B cell (primary cell): Measurements from ENCODE around the gene EFL1.

Experiments used
- CTCF ChIP-seq: fragments of 200-600 bp; IDR thresholded peaks from one replicate; pipeline ENCODE4 v1.8.0; 2022; ENCODE audit warnings: antibody characterized with exemption, mild to moderate bottlenecking
- EZH2 ChIP-seq: IDR thresholded peaks from 2 replicates; pipeline ENCODE4 v1.6.1; 2012; ENCODE audit warnings: borderline replicate concordance, low read depth, mild to moderate bottlenecking, moderate library complexity, low read length; ENCODE audit not compliant: insufficient read depth, poor library complexity, severe bottlenecking

DNA sequence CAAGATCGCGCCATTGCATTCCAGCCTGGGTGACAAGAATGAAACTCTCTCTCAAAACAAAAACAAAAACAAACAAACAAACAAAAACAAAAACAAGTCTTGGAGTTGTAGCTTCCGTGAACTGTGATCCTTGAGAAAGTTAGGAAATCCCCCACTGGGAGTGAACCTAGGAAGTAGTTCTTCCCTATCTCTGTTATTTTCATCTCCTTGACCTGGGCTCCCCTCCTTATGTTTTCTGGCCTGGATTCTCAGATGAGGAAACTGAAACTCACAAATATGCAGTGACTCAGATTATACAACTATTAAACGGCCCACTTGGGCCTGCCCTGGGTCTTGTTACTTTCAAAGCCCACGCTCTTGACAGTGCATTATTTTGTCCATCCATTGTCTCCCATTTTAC, 29.7 kb upstream of the EFL1 start:
- no peak for TF ChIP-seq CTCF
- TF ChIP-seq EZH2: no peak
